HG02571 (cell line): ENCODE results near the gene NAA10.

Experiments
- ATAC-seq: cut with Tn5 transposase; IDR thresholded peaks from one replicate; pipeline ENCODE4 v1.9.1; 2021; ENCODE audit warnings: mild to moderate bottlenecking, moderate library complexity; ENCODE audit not compliant: unreplicated experiment

Gene NAA10

GRCh38 chrX:153967536-153968224, 32.8 kb upstream of the NAA10 start:
- no peak for ATAC-seq

- ATAC-seq = no peak
Measured at GRCh38 chrX:153966841-153967535, 32.2 kb upstream of the NAA10 start.

GRCh38 chrX:153966283-153966688, 31.4 kb upstream of the NAA10 start:
- ATAC-seq = no peak

GRCh38 chrX:153965406-153965805, 30.6 kb upstream of the NAA10 start:
- ATAC-seq = no peak

- no peak for ATAC-seq
Measured at GRCh38 chrX:153964105-153964504, 29.3 kb upstream of the NAA10 start.

- no peak for ATAC-seq
Measured at GRCh38 chrX:153963546-153963945, 28.7 kb upstream of the NAA10 start.

- no peak for ATAC-seq
Measured at GRCh38 chrX:153961292-153961691, 26.5 kb upstream of the NAA10 start.

GRCh38 chrX:153960786-153961185, 25.9 kb upstream of the NAA10 start:
- ATAC-seq = no peak

GRCh38 chrX:153960077-153960476, 25.2 kb upstream of the NAA10 start:
- no peak for ATAC-seq

GRCh38 chrX:153959649-153960048, 24.8 kb upstream of the NAA10 start:
- ATAC-seq = no peak

GRCh38 chrX:153958605-153959004, 23.8 kb upstream of the NAA10 start:
- no peak for ATAC-seq

GRCh38 chrX:153957224-153957623, 22.4 kb upstream of the NAA10 start:
- no peak for ATAC-seq

GRCh38 chrX:153956044-153956907, 21.4 kb upstream of the NAA10 start:
- ATAC-seq = no peak

- ATAC-seq = no peak
Measured at GRCh38 chrX:153955228-153955732, 20.4 kb upstream of the NAA10 start.

GRCh38 chrX:153954558-153955227, 19.9 kb upstream of the NAA10 start:
- no peak for ATAC-seq

- no peak for ATAC-seq
Measured at GRCh38 chrX:153953892-153954557, 19.2 kb upstream of the NAA10 start.

GRCh38 chrX:153953342-153953830, 18.5 kb upstream of the NAA10 start:
- no peak for ATAC-seq

GRCh38 chrX:153952373-153953026, 17.7 kb upstream of the NAA10 start:
- no peak for ATAC-seq

GRCh38 chrX:153951683-153952372, 17.0 kb upstream of the NAA10 start:
- no peak for ATAC-seq
